SK-N-MC (cell line): ENCODE results near the gene TMEM141.
"Not testable (repeated sequence)": the region's sequence is repeated elsewhere in the genome, so short reads cannot be mapped to it uniquely, and the experiment has no call there.

Source experiments
- EZH2 ChIP-seq: fragments of 200-600 bp; sonication (generic); IDR thresholded peaks from one replicate; pipeline ENCODE4 v1.6.1; 2017; ENCODE audit warnings: antibody characterized with exemption
- POLR2AphosphoS5 ChIP-seq: IDR thresholded peaks from 2 replicates; pipeline ENCODE4 v1.6.1; 2012; ENCODE audit warnings: mild to moderate bottlenecking, low read depth, low read length, borderline replicate concordance

DNA sequence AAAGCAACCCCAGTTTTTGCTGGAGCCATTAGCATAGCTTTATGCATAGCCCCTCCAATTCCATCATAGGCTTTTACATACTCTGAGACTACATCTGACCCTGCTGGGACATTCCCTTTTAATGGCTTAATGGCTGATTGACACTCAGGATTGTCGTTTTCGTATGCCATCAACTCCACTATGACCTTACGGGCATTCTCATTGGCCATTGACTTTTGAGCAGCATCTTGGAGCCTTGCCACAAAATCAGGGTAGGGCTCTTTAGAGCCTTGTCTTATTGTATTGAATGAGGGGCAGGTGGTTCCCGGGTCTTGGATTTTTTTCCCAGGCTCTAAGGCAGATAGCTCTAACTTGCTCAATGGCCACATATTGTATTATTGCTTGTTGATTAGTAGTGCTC lies 4.2 kb upstream of the TMEM141 start:
- TF ChIP-seq POLR2AphosphoS5, EZH2: not testable (repeated sequence)
